ENCODE results near the gene WIZ.

WIZ gene

DNA sequence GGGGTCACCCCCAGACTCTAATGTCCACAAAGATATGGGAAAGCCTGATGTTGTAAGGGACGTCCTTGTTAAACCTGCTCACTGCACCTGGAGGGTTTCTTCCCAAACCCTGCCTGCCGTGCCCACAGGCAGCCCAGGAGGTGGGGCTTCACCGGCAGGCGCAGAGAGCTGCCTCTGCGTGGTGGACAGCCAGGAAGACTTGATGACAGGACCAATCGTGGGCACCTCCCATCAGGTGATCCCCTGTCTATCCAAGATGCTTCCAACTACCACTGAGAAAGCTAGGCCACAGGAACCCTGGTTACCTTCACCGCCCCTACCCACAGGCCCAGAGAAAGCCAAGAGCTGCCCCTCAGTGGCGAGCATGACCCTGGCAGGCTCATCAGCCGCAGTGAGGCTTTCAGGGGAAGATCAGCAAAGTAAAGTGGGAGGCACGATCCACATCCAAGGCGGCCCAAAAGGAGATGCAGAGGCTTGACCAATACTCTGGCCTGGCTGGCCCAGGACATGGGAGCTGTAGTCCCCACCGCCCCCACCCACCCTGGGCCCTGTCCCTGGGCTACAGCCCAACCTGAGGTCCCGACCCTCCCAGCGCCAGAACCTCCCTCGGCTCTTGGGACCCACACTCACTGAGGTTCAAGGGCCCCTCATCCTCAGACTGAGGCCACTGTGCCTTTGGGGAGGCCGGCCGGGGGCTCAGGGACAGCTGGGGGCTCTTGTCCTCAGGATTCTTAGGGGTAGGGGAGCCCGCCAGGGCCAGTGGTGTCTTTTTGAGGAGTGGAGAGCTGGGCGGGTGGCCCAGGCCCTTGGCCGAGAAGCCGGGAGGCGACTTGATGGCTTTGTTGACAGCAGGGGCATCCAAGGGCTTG, 20.6 kb downstream of the WIZ start:
- Histone ChIP-seq H3K9me3 (ENCODE audit: control insufficient read depth, low read length) (no peaks in the 10 kb centered on the region), H2AFZ (ENCODE audit: low read depth, low read length) (no peak overlapping the region), H3K4me2 (ENCODE audit: low read length, poor library complexity, severe bottlenecking) (no peak overlapping the region), H3K23ac (ENCODE audit: low read length in 2 of 2) (no peak overlapping the region), H2BK120ac (ENCODE audit: low read depth, low read length) (no peak overlapping the region), H3K27ac (ENCODE audit: low read length, poor library complexity, severe bottlenecking) (no peak overlapping the region), H2BK5ac (ENCODE audit: low read depth, low read length, poor library complexity, severe bottlenecking) (no peak overlapping the region), H3K27me3 (ENCODE audit: control insufficient read depth in 1 of 2, insufficient read depth in 1 of 2, low read length in 2 of 2) (no peaks in the 10 kb centered on the region), H3K4ac (ENCODE audit: low read depth in 1 of 2, low read length in 2 of 2) (no peak overlapping the region), H2AK5ac (ENCODE audit: low read length, severe bottlenecking) (no peak overlapping the region), H3K4me3 (ENCODE audit: insufficient read depth in 1 of 2, low read depth in 1 of 2, low read length in 2 of 2) (no peak overlapping the region), H3K14ac (ENCODE audit: low read length in 2 of 2) (no peak overlapping the region), H4K8ac (ENCODE audit: low read length) (no peak overlapping the region), H4K91ac (ENCODE audit: low read length) (no peak overlapping the region), H3K4me1 (ENCODE audit: control insufficient read depth, insufficient read depth, low read depth, low read length) (peaks cover 23% of the 10 kb centered on the region), H3K18ac (ENCODE audit: low read depth in 1 of 2, low read length in 2 of 2) (no peak overlapping the region), H3K79me1 (replicated peaks; ENCODE audit: low read length, poor library complexity, severe bottlenecking) (peaks cover 41% of the 10 kb centered on the region), H2BK12ac (ENCODE audit: low read length in 2 of 2) (no peak overlapping the region), H3K36me3 (ENCODE audit: control insufficient read depth in 1 of 2, insufficient read depth in 2 of 2, low read depth in 1 of 2, low read length in 2 of 2) (peaks cover 39 to 68% of the 10 kb centered on the region in 2 experiments), H2BK15ac (ENCODE audit: low read depth, poor library complexity, severe bottlenecking) (peak overlapping the region; percentile 30), H3K9ac (ENCODE audit: low read length) (no peak overlapping the region)
- 96% methylated on average over 22 of the region's 22 CpGs for WGBS
- DNase-seq, result no peak

DNA sequence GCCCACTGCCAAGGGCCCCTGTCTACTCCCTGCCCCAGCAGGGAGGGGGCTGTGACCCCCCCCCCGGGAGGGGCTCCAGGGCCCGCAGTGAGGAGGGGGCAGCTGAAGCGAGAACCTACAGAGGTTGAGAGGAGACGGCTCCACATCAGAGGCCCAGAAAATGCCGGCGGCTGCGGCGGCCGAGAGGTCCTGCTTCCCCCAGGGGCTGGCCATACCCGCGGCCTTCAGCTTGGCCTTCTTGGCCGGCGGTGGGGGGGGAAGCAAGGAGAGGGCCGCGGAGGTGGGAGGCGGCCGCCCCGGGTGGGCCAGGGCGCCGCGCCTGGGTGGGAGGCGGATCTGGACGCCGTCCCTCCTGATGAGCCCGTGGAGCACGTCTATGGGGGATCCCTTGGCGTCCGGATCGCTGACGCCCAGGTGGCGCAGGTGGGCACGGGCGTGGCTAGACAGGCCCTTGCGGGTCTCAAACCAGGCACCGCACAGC, 21.7 kb downstream of the WIZ start:
- Histone ChIP-seq H3K27me3 (ENCODE audit: control insufficient read depth in 1 of 2, insufficient read depth in 1 of 2, low read length in 2 of 2) (no peaks in the 10 kb centered on the region), H2AFZ (ENCODE audit: low read depth, low read length) (no peak overlapping the region), H3K9me3 (ENCODE audit: control insufficient read depth, low read length) (peaks cover 5% of the 10 kb centered on the region), H2AK5ac (ENCODE audit: low read length, severe bottlenecking) (no peak overlapping the region), H3K18ac (ENCODE audit: low read depth in 1 of 2, low read length in 2 of 2) (no peak overlapping the region), H4K91ac (ENCODE audit: low read length) (no peak overlapping the region), H3K4me3 (ENCODE audit: insufficient read depth in 1 of 2, low read depth in 1 of 2, low read length in 2 of 2) (no peak overlapping the region), H2BK15ac (ENCODE audit: low read depth, poor library complexity, severe bottlenecking) (no peak overlapping the region), H3K14ac (ENCODE audit: low read length in 2 of 2) (no peak overlapping the region), H4K8ac (ENCODE audit: low read length) (no peak overlapping the region), H3K9ac (ENCODE audit: low read length) (no peak overlapping the region), H3K4me2 (ENCODE audit: low read length, poor library complexity, severe bottlenecking) (no peak overlapping the region), H3K79me1 (replicated peaks; ENCODE audit: low read length, poor library complexity, severe bottlenecking) (peaks cover 50% of the 10 kb centered on the region), H2BK5ac (ENCODE audit: low read depth, low read length, poor library complexity, severe bottlenecking) (no peak overlapping the region), H3K27ac (ENCODE audit: low read length, poor library complexity, severe bottlenecking) (no peak overlapping the region), H3K36me3 (ENCODE audit: control insufficient read depth in 1 of 2, insufficient read depth in 2 of 2, low read depth in 1 of 2, low read length in 2 of 2) (peaks cover 51 to 79% of the 10 kb centered on the region in 2 experiments), H3K4ac (ENCODE audit: low read depth in 1 of 2, low read length in 2 of 2) (no peak overlapping the region), H3K23ac (ENCODE audit: low read length in 2 of 2) (no peak overlapping the region), H2BK12ac (ENCODE audit: low read length in 2 of 2) (no peak overlapping the region), H3K4me1 (ENCODE audit: control insufficient read depth, insufficient read depth, low read depth, low read length) (peaks cover 20% of the 10 kb centered on the region), H2BK120ac (ENCODE audit: low read depth, low read length) (no peak overlapping the region)
- WGBS, result 97% methylated on average over 35 of the region's 35 CpGs
- no peak for DNase-seq

DNA sequence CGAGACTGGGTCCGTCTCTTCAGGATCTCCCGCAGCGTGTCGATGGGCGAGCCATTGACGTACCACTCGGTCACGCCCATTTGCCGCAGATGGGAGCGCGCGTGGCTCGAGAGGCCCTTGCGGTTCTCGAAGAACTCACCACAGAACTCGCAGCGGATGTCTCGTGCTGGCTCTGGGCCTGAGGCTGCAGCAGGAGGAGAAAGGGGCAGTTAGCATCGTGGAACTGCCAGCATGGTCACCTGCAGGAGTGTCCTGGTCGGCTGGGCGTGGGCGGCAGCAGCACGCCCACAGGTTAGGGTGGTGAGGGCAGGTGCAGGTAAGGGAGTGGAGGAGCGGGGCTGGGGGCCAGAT, 22.4 kb downstream of the WIZ start:
- Histone ChIP-seq H3K79me1 (replicated peaks; ENCODE audit: low read length, poor library complexity, severe bottlenecking) (peaks cover 57% of the 10 kb centered on the region), H2AK5ac (ENCODE audit: low read length, severe bottlenecking) (no peak overlapping the region), H3K4me1 (ENCODE audit: control insufficient read depth, insufficient read depth, low read depth, low read length) (peaks cover 20% of the 10 kb centered on the region), H3K36me3 (ENCODE audit: control insufficient read depth in 1 of 2, insufficient read depth in 2 of 2, low read depth in 1 of 2, low read length in 2 of 2) (peaks cover 58 to 86% of the 10 kb centered on the region in 2 experiments), H3K23ac (ENCODE audit: low read length in 2 of 2) (no peak overlapping the region), H2BK5ac (ENCODE audit: low read depth, low read length, poor library complexity, severe bottlenecking) (no peak overlapping the region), H3K9ac (ENCODE audit: low read length) (no peak overlapping the region), H2BK12ac (ENCODE audit: low read length in 2 of 2) (no peak overlapping the region), H3K4me3 (ENCODE audit: insufficient read depth in 1 of 2, low read depth in 1 of 2, low read length in 2 of 2) (no peak overlapping the region), H3K14ac (ENCODE audit: low read length in 2 of 2) (no peak overlapping the region), H4K8ac (ENCODE audit: low read length) (no peak overlapping the region), H4K91ac (ENCODE audit: low read length) (no peak overlapping the region), H3K4ac (ENCODE audit: low read depth in 1 of 2, low read length in 2 of 2) (no peak overlapping the region), H2BK120ac (ENCODE audit: low read depth, low read length) (no peak overlapping the region), H3K27me3 (ENCODE audit: control insufficient read depth in 1 of 2, insufficient read depth in 1 of 2, low read length in 2 of 2) (no peaks in the 10 kb centered on the region), H3K27ac (ENCODE audit: low read length, poor library complexity, severe bottlenecking) (no peak overlapping the region), H2AFZ (ENCODE audit: low read depth, low read length) (no peak overlapping the region), H3K18ac (ENCODE audit: low read depth in 1 of 2, low read length in 2 of 2) (no peak overlapping the region), H2BK15ac (ENCODE audit: low read depth, poor library complexity, severe bottlenecking) (no peak overlapping the region), H3K9me3 (ENCODE audit: control insufficient read depth, low read length) (peaks cover 8% of the 10 kb centered on the region), H3K4me2 (ENCODE audit: low read length, poor library complexity, severe bottlenecking) (no peak overlapping the region)
- 97% methylated on average over 25 of the region's 25 CpGs for WGBS
- DNase-seq, result no peak

DNA sequence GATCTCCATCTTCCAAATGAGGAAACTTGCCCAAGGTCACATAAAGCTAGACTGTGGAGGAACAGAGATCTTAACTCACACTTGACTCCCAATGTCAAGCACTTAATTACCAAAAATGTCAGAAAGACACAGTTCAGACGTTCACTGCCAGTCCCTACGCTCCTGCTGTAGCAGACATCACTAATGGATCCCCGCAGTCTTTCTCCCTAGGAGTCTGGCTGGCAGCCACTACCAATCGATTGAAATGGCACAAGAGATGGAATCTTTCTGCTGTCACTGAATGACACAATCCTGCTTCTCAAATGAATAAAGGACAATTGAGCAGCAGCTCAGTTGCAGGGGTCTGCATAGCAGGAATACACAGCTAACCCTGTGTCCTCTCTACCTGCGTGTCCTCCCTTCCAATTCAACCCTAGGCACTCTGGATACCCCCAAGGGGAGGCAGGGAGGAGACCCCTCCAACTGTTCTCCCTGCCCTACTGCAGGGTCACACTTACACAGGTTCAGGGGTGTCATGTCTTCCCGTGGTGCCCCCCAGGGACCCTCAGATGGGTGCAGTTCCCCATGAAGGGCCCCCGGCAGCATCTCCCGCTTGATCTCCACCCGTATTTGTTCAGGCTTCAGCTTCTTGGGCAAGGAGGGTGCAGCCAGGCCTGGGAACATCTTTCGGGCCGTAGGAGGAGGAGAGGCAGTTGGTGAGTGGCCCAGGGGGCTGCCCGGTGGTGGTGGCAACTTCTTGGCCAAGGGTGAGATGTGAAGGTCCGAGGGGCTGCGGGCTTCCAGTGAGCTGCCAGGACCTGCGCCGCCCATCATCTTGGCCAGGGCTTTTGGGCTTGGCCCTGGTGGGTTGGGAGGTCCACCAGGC, 23.0 kb downstream of the WIZ start:
- H2AFZ ChIP-seq (ENCODE audit: low read depth, low read length), result no peak overlapping the region
- peaks cover 19% of the 10 kb centered on the region for H3K4me1 ChIP-seq (ENCODE audit: control insufficient read depth, insufficient read depth, low read depth, low read length)
- no peak overlapping the region for H2AK5ac ChIP-seq (ENCODE audit: low read length, severe bottlenecking)
- H2BK5ac ChIP-seq (ENCODE audit: low read depth, low read length, poor library complexity, severe bottlenecking), result no peak overlapping the region
- no peak for DNase-seq
- H2BK15ac ChIP-seq (ENCODE audit: low read depth, poor library complexity, severe bottlenecking), result no peak overlapping the region
- no peak overlapping the region for H3K4ac ChIP-seq (ENCODE audit: low read depth in 1 of 2, low read length in 2 of 2)
- H2BK120ac ChIP-seq (ENCODE audit: low read depth, low read length), result no peak overlapping the region
- H3K79me1 ChIP-seq (replicated peaks; ENCODE audit: low read length, poor library complexity, severe bottlenecking), result peaks cover 57% of the 10 kb centered on the region
- H3K18ac ChIP-seq (ENCODE audit: low read depth in 1 of 2, low read length in 2 of 2), result no peak overlapping the region
- no peak overlapping the region for H4K91ac ChIP-seq (ENCODE audit: low read length)
- H3K36me3 ChIP-seq (ENCODE audit: control insufficient read depth in 1 of 2, insufficient read depth in 2 of 2, low read depth in 1 of 2, low read length in 2 of 2), result peaks cover 64 to 90% of the 10 kb centered on the region in 2 experiments
- no peak overlapping the region for H4K8ac ChIP-seq (ENCODE audit: low read length)
- peaks cover 8% of the 10 kb centered on the region for H3K9me3 ChIP-seq (ENCODE audit: control insufficient read depth, low read length)
- no peak overlapping the region for H3K4me2 ChIP-seq (ENCODE audit: low read length, poor library complexity, severe bottlenecking)
- H3K14ac ChIP-seq (ENCODE audit: low read length in 2 of 2), result no peak overlapping the region
- WGBS, result 89% methylated on average over 16 of the region's 16 CpGs
- H3K9ac ChIP-seq (ENCODE audit: low read length), result no peak overlapping the region
- H3K27ac ChIP-seq (ENCODE audit: low read length, poor library complexity, severe bottlenecking), result no peak overlapping the region
- H3K4me3 ChIP-seq (ENCODE audit: insufficient read depth in 1 of 2, low read depth in 1 of 2, low read length in 2 of 2), result no peak overlapping the region
- H3K27me3 ChIP-seq (ENCODE audit: control insufficient read depth in 1 of 2, insufficient read depth in 1 of 2, low read length in 2 of 2), result no peaks in the 10 kb centered on the region
- H3K23ac ChIP-seq (ENCODE audit: low read length in 2 of 2), result no peak overlapping the region
- no peak overlapping the region for H2BK12ac ChIP-seq (ENCODE audit: low read length in 2 of 2)
